ENCODE data around the gene MAP3K21. TPM values are rescaled to one million over a fixed set of nuclear protein-coding genes. Genes with fewer than 3 reads are reported as not detected.
A peak's percentile ranks its signal among the peaks of the same experiment; 100 is the strongest.

Gene MAP3K21
- total RNA-seq, 4 donors from 2014 or later, result 6.3 to 14.1 (median 8.9) TPM

DNA sequence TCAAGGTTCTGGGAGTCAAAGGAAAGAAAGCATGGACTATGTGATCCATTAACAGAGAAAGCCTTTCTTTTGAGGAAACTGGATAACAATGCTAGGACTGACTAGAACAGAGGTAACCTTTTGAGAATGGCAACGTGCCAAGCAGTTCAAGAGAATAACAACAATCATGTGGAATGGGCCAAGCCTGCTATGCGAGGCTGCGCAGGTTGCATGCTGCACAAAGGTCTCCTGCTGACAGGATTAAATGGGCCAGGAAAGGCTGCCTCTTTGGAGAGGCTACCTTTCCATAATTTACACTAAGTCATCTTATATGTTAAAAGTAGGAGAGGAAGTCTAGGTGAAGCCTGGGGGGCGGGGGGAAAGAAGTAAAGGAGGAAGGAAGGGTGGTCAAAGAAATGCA lies 37.8 kb upstream of the MAP3K21 start:
- H3K27me3 ChIP-seq, result no peaks in the 10 kb centered on the region
- DNase-seq (ENCODE audit: low spot score in 2 of 2), result no peak
- H3K27ac ChIP-seq, result no peak overlapping the region
- no peaks in the 10 kb centered on the region for H3K9me3 ChIP-seq
- no peaks in the 10 kb centered on the region for H3K36me3 ChIP-seq
- TF ChIP-seq, protein P1, sequence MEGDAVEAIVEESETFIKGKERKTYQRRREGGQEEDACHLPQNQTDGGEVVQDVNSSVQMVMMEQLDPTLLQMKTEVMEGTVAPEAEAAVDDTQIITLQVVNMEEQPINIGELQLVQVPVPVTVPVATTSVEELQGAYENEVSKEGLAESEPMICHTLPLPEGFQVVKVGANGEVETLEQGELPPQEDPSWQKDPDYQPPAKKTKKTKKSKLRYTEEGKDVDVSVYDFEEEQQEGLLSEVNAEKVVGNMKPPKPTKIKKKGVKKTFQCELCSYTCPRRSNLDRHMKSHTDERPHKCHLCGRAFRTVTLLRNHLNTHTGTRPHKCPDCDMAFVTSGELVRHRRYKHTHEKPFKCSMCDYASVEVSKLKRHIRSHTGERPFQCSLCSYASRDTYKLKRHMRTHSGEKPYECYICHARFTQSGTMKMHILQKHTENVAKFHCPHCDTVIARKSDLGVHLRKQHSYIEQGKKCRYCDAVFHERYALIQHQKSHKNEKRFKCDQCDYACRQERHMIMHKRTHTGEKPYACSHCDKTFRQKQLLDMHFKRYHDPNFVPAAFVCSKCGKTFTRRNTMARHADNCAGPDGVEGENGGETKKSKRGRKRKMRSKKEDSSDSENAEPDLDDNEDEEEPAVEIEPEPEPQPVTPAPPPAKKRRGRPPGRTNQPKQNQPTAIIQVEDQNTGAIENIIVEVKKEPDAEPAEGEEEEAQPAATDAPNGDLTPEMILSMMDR (IDR thresholded peaks at IDR 0.05), result no peak
- TF ChIP-seq EP300 (IDR thresholded peaks at IDR 0.05), result no peak
- no peak for TF ChIP-seq POLR2A (IDR thresholded peaks at IDR 0.05)
- no peak for TF ChIP-seq POLR2AphosphoS5 (IDR thresholded peaks at IDR 0.05)
- 76% methylated on average over 4 of the region's 4 CpGs for WGBS
- peaks cover 3% of the 10 kb centered on the region for H3K4me1 ChIP-seq
- H3K4me3 ChIP-seq, result no peak overlapping the region

DNA sequence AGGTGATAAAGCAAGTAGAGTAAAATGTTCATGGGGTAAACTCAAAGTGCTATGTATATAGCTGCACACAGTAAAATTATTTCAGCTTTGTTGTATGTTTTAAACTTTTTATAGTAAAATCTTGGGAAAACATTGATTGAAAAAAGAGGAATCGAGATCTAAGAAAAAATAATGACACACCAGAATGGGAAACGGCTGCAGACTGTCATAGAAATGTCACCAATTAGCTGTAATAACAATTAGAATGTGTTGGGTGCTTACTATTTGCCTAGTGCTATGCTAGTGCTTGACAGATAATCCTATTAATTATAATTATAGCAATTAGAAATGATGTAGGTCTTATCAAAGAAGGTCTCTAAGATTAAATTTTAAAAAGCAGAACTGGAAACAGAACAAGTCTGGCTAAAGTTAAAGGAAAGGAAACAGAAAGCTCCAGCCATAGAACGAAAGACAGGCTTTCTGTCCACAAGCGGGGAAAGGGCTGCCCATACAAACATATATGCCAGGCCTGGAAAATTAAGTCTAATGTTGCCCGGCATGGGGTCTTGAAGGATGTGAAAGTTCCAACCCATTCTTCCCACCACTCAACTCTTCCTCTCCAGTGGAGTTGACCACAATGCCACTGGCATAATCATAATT lies 37.0 kb upstream of the MAP3K21 start:
- Histone ChIP-seq H3K9me3 (no peaks in the 10 kb centered on the region), H3K27me3 (no peaks in the 10 kb centered on the region), H3K27ac (no peak overlapping the region), H3K4me1 (peaks cover 6% of the 10 kb centered on the region), H3K36me3 (no peaks in the 10 kb centered on the region), H3K4me3 (no peak overlapping the region)
- 84% methylated on average over 5 of the region's 5 CpGs for WGBS
- no peak for DNase-seq (ENCODE audit: low spot score in 2 of 2)
- TF ChIP-seq EP300 (IDR thresholded peaks at IDR 0.05), result no peak
- TF ChIP-seq, protein P1 (IDR thresholded peaks at IDR 0.05), result no peak
- TF ChIP-seq POLR2AphosphoS5 (IDR thresholded peaks at IDR 0.05), result no peak
- no peak for TF ChIP-seq POLR2A (IDR thresholded peaks at IDR 0.05)

DNA sequence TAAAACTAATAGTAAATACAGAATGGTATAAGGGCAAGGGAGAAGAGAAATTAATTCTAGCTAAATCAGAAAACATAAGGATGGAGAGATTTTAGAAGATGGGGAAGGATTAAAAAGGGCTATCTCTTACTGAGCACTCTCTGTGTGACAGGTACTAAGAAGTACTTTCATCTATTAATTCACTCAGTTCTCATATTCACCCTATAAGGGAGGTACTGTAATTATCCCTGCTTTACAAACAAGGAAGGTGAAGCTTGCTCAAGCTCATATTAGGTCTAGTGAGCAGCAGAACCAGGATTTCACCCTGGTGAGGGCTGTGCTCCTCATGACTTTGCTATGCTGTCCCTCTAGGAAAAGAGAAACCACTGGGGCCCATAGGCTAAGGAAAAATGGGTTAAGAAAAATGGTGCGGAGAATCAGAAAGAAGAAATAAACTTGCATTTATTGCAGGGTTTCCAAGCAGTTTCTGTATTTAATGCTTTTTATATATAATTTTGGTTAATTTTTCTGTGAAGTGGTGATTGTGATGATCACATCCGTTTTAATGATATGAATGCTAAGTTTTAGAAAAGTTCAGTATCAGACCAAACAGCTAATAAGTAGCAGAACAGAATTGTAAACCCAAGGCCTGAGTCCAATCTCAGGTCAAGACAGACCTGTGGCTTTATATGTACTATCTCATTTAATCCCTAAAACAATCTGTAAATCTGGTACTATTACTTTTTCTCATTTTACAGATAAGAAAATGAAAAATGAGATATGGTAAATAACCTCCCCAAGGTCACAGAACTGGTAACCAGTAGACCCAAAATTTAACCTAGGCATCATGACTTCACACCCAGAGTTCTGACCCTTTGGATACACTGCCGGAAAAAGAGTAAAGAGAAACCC lies 33.7 kb upstream of the MAP3K21 start:
- no peaks in the 10 kb centered on the region for H3K9me3 ChIP-seq
- TF ChIP-seq EP300 (IDR thresholded peaks at IDR 0.05), result no peak
- no peak for TF ChIP-seq POLR2A (IDR thresholded peaks at IDR 0.05)
- TF ChIP-seq, protein P1 (IDR thresholded peaks at IDR 0.05), result no peak
- no peak for TF ChIP-seq POLR2AphosphoS5 (IDR thresholded peaks at IDR 0.05)
- no peak overlapping the region for H3K27ac ChIP-seq
- H3K4me1 ChIP-seq, result peaks cover 6% of the 10 kb centered on the region
- DNase-seq (ENCODE audit: low spot score in 2 of 2), result no peak
- 96% methylated on average over 3 of the region's 3 CpGs for WGBS
- H3K4me3 ChIP-seq, result no peak overlapping the region
- no peaks in the 10 kb centered on the region for H3K36me3 ChIP-seq
- H3K27me3 ChIP-seq, result no peaks in the 10 kb centered on the region

DNA sequence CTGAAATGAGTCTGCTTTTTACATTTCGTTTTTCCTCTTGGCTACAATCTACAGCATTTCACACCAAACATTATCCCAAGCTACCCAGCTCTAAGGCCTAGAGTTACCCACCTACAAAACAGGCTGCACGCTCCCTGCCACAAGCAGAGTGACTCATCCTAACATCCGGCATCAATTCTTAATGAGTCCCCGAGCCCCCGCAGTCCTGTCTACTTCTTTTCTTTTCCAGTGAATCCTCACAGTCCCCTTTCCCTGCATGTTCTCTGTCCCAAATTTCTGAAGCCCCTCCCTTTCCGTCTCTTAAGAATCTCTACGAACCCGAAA lies 32.6 kb upstream of the MAP3K21 start:
- Histone ChIP-seq H3K27ac (peak overlapping the region; percentile 47), H3K4me3 (peak overlapping the region; percentile 60), H3K36me3 (no peaks in the 10 kb centered on the region), H3K27me3 (no peaks in the 10 kb centered on the region), H3K4me1 (peaks cover 6% of the 10 kb centered on the region), H3K9me3 (no peaks in the 10 kb centered on the region)
- no peak for DNase-seq (ENCODE audit: low spot score in 2 of 2)
- whole genome bisulfite sequencing, result 8% methylated on average over 8 of the region's 8 CpGs
- TF ChIP-seq EP300 (IDR thresholded peaks at IDR 0.05) (no peak), POLR2A (IDR thresholded peaks at IDR 0.05) (no peak), POLR2AphosphoS5 (IDR thresholded peaks at IDR 0.05) (no peak)
- TF ChIP-seq, protein P1 (IDR thresholded peaks at IDR 0.05), result no peak

Data from suprapubic skin (tissue), 4 donors.